ENCODE data around the gene RPS14.

The RPS14 gene

DNA sequence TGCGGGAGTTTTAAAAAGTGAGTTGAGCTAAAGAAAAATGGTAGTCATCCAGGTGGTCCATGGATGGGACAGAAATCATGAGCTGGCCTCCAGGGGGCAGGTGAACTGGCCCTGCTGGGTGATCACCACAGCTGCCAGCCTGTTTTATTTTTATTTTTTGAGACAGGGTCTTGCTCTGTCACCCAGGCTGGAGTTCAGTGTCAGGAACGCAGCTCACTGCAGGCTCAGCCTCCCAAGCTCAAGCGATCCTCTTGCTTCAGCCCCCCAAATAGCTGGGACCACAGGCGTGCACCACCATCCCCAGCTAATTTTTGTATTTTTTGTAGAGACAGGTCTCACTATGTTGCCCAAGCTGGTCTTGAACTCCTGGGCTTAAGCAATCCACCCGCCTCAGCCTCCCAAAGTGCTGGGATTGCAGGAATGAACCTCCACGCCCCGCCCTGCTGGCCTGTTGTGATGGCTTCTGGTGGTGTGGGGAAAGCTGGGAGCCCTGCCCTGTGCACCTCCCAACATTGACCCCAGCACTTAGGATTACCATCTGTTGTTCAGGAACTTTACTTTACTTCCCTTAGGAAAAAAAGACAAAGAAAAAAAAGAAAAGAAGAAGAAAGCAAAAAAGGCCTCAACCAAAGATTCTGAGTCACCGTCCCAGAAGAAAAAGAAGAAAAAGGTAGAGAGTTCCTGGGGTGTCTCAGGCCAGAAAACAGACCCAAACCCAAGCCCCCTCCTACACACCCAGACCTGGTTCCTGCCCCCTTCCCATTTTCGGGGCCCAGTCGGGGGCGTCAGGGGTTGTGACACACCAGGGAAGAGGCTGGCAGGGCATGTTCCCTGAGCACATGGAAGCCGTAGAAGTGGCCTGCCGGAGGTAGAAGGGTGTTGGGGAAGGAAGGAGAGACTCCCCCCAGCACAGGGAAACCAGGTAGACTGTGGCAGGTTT, 51.5 kb downstream of the RPS14 start:
- Histone ChIP-seq H2AK5ac (ENCODE audit: low read length) (no peak overlapping the region), H3K36me3 (ENCODE audit: control insufficient read depth, insufficient read depth, low read length) (peaks cover 26% of the 10 kb centered on the region), H2BK120ac (ENCODE audit: low read depth, low read length) (no peak overlapping the region), H3K79me1 (ENCODE audit: low read length) (no peaks in the 10 kb centered on the region), H3K4me3 (ENCODE audit: low read length) (no peak overlapping the region), H3K4me1 (ENCODE audit: control insufficient read depth, low read depth, low read length) (no peaks in the 10 kb centered on the region), H3K56ac (ENCODE audit: low read length) (no peak overlapping the region), H4K8ac (ENCODE audit: low read depth, low read length) (no peak overlapping the region), H3K27me3 (ENCODE audit: insufficient read depth, low read length, poor library complexity) (no peaks in the 10 kb centered on the region), H2BK15ac (replicated peaks; ENCODE audit: low read depth) (no peak overlapping the region), H2BK5ac (ENCODE audit: low read length) (no peak overlapping the region), H3K79me2 (ENCODE audit: control insufficient read depth, insufficient read depth, low read length) (no peaks in the 10 kb centered on the region), H3K18ac (ENCODE audit: low read length) (no peak overlapping the region), H3K27ac (ENCODE audit: low read depth, low read length) (no peak overlapping the region), H3K23ac (ENCODE audit: low read length) (no peak overlapping the region), H3K4me2 (ENCODE audit: low read length) (no peak overlapping the region), H3K4ac (ENCODE audit: low read depth, low read length) (no peak overlapping the region), H4K5ac (ENCODE audit: low read length) (no peak overlapping the region), H3K9ac (ENCODE audit: low read length) (no peak overlapping the region)
- DNase-seq, result no peak
- no CpG with 5 or more reads among the region's 13 CpGs for WGBS (ENCODE audit: extremely low coverage, insufficient coverage, low lambda C conversion rate)

DNA sequence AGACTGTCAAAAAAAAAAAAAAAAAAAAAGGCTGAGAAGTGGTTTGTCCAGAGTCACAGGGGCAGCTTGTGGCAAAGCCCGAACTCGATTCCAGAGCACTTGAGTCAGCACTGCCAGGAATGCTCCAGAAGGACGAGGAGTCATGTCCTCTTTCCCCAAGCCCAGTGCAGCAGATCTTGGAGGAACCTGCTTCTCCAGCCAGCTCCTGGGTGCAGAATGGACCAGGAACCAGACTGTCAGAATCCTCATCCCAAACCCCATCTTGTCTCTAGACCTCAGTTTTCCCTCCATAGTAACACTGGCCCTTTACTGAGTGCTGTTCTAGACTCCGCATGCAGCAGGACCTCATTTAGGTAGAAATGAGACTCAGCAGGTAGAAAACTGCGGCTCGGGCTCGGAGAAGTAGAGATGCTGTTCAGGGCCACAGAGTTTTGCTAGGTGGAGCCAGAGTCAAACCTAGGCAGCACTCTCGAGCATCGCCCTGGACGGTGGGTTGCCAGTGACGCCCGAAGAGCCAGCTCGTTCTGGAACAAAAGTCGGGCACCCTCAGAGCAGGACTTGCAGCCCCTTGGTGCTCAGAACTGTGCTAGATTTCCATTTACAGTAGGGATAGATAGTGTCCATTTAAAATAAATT, 52.3 kb downstream of the RPS14 start:
- H2BK15ac ChIP-seq (replicated peaks; ENCODE audit: low read depth), result no peak overlapping the region
- no peak overlapping the region for H4K5ac ChIP-seq (ENCODE audit: low read length)
- no peaks in the 10 kb centered on the region for H3K79me1 ChIP-seq (ENCODE audit: low read length)
- no peak overlapping the region for H3K56ac ChIP-seq (ENCODE audit: low read length)
- H3K4me3 ChIP-seq (ENCODE audit: low read length), result no peak overlapping the region
- no peak overlapping the region for H4K8ac ChIP-seq (ENCODE audit: low read depth, low read length)
- H3K4me2 ChIP-seq (ENCODE audit: low read length), result no peak overlapping the region
- no peak overlapping the region for H3K18ac ChIP-seq (ENCODE audit: low read length)
- no peak overlapping the region for H2BK120ac ChIP-seq (ENCODE audit: low read depth, low read length)
- H3K27me3 ChIP-seq (ENCODE audit: insufficient read depth, low read length, poor library complexity), result no peaks in the 10 kb centered on the region
- H3K36me3 ChIP-seq (ENCODE audit: control insufficient read depth, insufficient read depth, low read length), result peaks cover 29% of the 10 kb centered on the region
- H3K4me1 ChIP-seq (ENCODE audit: control insufficient read depth, low read depth, low read length), result no peaks in the 10 kb centered on the region
- H3K27ac ChIP-seq (ENCODE audit: low read depth, low read length), result no peak overlapping the region
- H3K4ac ChIP-seq (ENCODE audit: low read depth, low read length), result no peak overlapping the region
- no peak overlapping the region for H3K23ac ChIP-seq (ENCODE audit: low read length)
- no CpG with 5 or more reads among the region's 14 CpGs for WGBS (ENCODE audit: extremely low coverage, insufficient coverage, low lambda C conversion rate)
- no peak for DNase-seq
- no peak overlapping the region for H3K9ac ChIP-seq (ENCODE audit: low read length)
- H3K79me2 ChIP-seq (ENCODE audit: control insufficient read depth, insufficient read depth, low read length), result no peaks in the 10 kb centered on the region
- H2AK5ac ChIP-seq (ENCODE audit: low read length), result no peak overlapping the region
- H2BK5ac ChIP-seq (ENCODE audit: low read length), result no peak overlapping the region

DNA sequence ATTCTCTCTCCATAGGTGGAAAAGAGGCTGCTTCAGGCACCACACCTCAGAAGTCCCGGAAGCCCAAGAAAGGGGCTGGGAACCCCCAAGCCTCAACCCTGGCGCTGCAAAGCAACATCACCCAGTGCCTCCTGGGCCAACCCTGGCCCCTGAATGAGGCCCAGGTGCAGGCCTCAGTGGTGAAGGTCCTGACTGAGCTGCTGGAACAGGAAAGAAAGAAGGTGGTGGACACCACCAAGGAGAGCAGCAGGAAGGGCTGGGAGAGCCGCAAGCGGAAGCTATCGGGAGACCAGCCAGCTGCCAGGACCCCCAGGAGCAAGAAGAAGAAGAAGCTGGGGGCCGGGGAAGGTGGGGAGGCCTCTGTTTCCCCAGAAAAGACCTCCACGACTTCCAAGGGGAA, 53.3 kb downstream of the RPS14 start:
- H3K4ac ChIP-seq (ENCODE audit: low read depth, low read length), result no peak overlapping the region
- H3K18ac ChIP-seq (ENCODE audit: low read length), result no peak overlapping the region
- H3K4me1 ChIP-seq (ENCODE audit: control insufficient read depth, low read depth, low read length), result no peaks in the 10 kb centered on the region
- H2BK120ac ChIP-seq (ENCODE audit: low read depth, low read length), result no peak overlapping the region
- H2BK5ac ChIP-seq (ENCODE audit: low read length), result no peak overlapping the region
- H3K36me3 ChIP-seq (ENCODE audit: control insufficient read depth, insufficient read depth, low read length), result peaks cover 39% of the 10 kb centered on the region
- H3K23ac ChIP-seq (ENCODE audit: low read length), result no peak overlapping the region
- no peak overlapping the region for H3K4me2 ChIP-seq (ENCODE audit: low read length)
- H3K9ac ChIP-seq (ENCODE audit: low read length), result no peak overlapping the region
- H3K79me1 ChIP-seq (ENCODE audit: low read length), result no peaks in the 10 kb centered on the region
- H2AK5ac ChIP-seq (ENCODE audit: low read length), result no peak overlapping the region
- H3K4me3 ChIP-seq (ENCODE audit: low read length), result no peak overlapping the region
- no CpG with 5 or more reads among the region's 7 CpGs for WGBS (ENCODE audit: extremely low coverage, insufficient coverage, low lambda C conversion rate)
- H3K27me3 ChIP-seq (ENCODE audit: insufficient read depth, low read length, poor library complexity), result no peaks in the 10 kb centered on the region
- H3K27ac ChIP-seq (ENCODE audit: low read depth, low read length), result no peak overlapping the region
- H3K56ac ChIP-seq (ENCODE audit: low read length), result no peak overlapping the region
- H4K5ac ChIP-seq (ENCODE audit: low read length), result no peak overlapping the region
- H3K79me2 ChIP-seq (ENCODE audit: control insufficient read depth, insufficient read depth, low read length), result no peaks in the 10 kb centered on the region
- no peak for DNase-seq
- H4K8ac ChIP-seq (ENCODE audit: low read depth, low read length), result no peak overlapping the region
- H2BK15ac ChIP-seq (replicated peaks; ENCODE audit: low read depth), result no peak overlapping the region

DNA sequence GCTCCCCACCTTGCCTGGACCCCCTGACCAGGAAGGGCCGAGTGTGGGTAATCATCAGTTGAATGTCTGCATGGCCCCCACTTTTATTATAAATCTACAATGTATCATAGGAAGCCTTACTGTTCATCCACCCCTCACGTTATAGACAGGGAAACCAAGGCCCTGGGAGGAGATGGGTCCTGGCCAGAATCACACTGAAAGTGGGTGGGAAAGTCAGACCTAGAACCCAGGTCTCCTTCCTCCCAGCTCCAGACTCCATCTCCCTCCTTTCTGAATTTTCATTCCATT, 53.9 kb downstream of the RPS14 start:
- no peak for DNase-seq
- Histone ChIP-seq H3K56ac (ENCODE audit: low read length) (no peak overlapping the region), H2AK5ac (ENCODE audit: low read length) (no peak overlapping the region), H3K4ac (ENCODE audit: low read depth, low read length) (no peak overlapping the region), H3K27me3 (ENCODE audit: insufficient read depth, low read length, poor library complexity) (no peaks in the 10 kb centered on the region), H3K9ac (ENCODE audit: low read length) (no peak overlapping the region), H3K4me1 (ENCODE audit: control insufficient read depth, low read depth, low read length) (no peaks in the 10 kb centered on the region), H3K4me3 (ENCODE audit: low read length) (no peak overlapping the region), H3K18ac (ENCODE audit: low read length) (no peak overlapping the region), H3K79me1 (ENCODE audit: low read length) (no peaks in the 10 kb centered on the region), H3K36me3 (ENCODE audit: control insufficient read depth, insufficient read depth, low read length) (peaks cover 41% of the 10 kb centered on the region), H3K4me2 (ENCODE audit: low read length) (no peak overlapping the region), H2BK15ac (replicated peaks; ENCODE audit: low read depth) (no peak overlapping the region), H4K8ac (ENCODE audit: low read depth, low read length) (no peak overlapping the region), H4K5ac (ENCODE audit: low read length) (no peak overlapping the region), H2BK5ac (ENCODE audit: low read length) (no peak overlapping the region), H2BK120ac (ENCODE audit: low read depth, low read length) (no peak overlapping the region), H3K27ac (ENCODE audit: low read depth, low read length) (no peak overlapping the region), H3K23ac (ENCODE audit: low read length) (no peak overlapping the region), H3K79me2 (ENCODE audit: control insufficient read depth, insufficient read depth, low read length) (no peaks in the 10 kb centered on the region)
- WGBS (ENCODE audit: extremely low coverage, insufficient coverage, low lambda C conversion rate), result no CpG with 5 or more reads among the region's 2 CpGs

DNA sequence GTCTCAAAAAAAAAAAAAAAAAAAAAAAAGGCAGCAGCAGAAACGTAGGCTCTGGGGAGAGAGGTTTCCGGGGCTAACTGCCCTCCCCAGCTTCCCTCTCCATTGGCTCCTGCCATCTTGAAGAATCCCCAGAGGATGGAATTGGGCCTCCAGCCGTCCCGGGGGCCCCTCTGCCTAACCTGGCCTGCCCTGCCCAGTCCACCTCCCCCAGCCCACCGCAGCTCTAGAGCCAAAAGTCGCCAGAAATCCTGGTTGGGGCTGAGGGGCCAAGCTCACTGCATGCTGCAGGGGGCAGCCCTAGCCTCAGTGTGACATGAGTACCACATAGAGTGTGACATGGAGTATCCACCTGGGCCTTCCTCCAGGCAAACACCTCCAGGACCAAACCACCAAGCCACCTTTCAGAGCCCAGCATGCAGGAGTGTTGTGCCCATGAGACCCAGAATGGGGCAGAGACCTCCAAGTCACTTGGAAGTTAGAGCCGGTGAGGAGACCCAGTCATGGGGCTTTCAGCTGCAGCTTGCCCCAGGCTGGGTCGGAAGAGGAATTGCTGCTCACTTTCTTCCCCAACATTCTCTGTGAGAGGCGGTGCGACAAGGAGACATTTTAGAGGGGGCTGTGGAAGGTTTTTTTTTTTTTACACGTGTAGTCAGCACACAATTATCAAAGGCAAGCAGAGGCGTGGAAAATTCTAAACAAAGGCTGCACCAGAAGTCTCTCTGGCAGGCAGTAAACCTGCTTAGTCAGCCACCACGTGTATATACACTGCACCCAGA, 54.4 kb downstream of the RPS14 start:
- Histone ChIP-seq H3K4ac (ENCODE audit: low read depth, low read length) (no peak overlapping the region), H3K56ac (ENCODE audit: low read length) (no peak overlapping the region), H4K5ac (ENCODE audit: low read length) (no peak overlapping the region), H3K4me1 (ENCODE audit: control insufficient read depth, low read depth, low read length) (no peaks in the 10 kb centered on the region), H2BK5ac (ENCODE audit: low read length) (no peak overlapping the region), H3K27ac (ENCODE audit: low read depth, low read length) (no peak overlapping the region), H4K8ac (ENCODE audit: low read depth, low read length) (no peak overlapping the region), H3K9ac (ENCODE audit: low read length) (no peak overlapping the region), H3K4me2 (ENCODE audit: low read length) (no peak overlapping the region), H3K79me1 (ENCODE audit: low read length) (no peaks in the 10 kb centered on the region), H3K23ac (ENCODE audit: low read length) (no peak overlapping the region), H2BK15ac (replicated peaks; ENCODE audit: low read depth) (no peak overlapping the region), H3K79me2 (ENCODE audit: control insufficient read depth, insufficient read depth, low read length) (no peaks in the 10 kb centered on the region), H3K36me3 (ENCODE audit: control insufficient read depth, insufficient read depth, low read length) (peaks cover 36% of the 10 kb centered on the region), H3K27me3 (ENCODE audit: insufficient read depth, low read length, poor library complexity) (no peaks in the 10 kb centered on the region), H2AK5ac (ENCODE audit: low read length) (no peak overlapping the region), H3K18ac (ENCODE audit: low read length) (no peak overlapping the region), H3K4me3 (ENCODE audit: low read length) (no peak overlapping the region), H2BK120ac (ENCODE audit: low read depth, low read length) (no peak overlapping the region)
- no CpG with 5 or more reads among the region's 13 CpGs for WGBS (ENCODE audit: extremely low coverage, insufficient coverage, low lambda C conversion rate)
- no peak for DNase-seq
